CD4-positive, CD25-positive, alpha-beta regulatory T cell (primary cell): ENCODE data around the gene PSMF1. TPM values are rescaled to one million over a fixed set of nuclear protein-coding genes. Genes with fewer than 3 reads are reported as not detected.

Experiments
- ATAC-seq, 2 donors: fragments of 150-1000 bp; cut with Tn5 transposase; one replicate each; pipeline ENCODE4 v1.10.0; 2021; ENCODE audit warnings: low read depth in 2 of 2, moderate number of reproducible peaks in 2 of 2, moderate library complexity in 1 of 2
- DNase-seq, 3 donors: peaks; one replicate each; pipeline versions ENCODE4 v3.0.0 to v3.0.0-alpha.2; 2012 to 2022; ENCODE audit warnings: mixed read lengths in 1 of 3
- H3K27ac ChIP-seq: one replicate; pipeline ENCODE4 v1.7.0; 2013; ENCODE audit warnings: mild to moderate bottlenecking, low read length; ENCODE audit not compliant: insufficient read depth, poor library complexity, severe bottlenecking
- H3K27me3 ChIP-seq: one replicate; pipeline ENCODE4 v1.7.0; 2013; ENCODE audit warnings: low read length; ENCODE audit not compliant: control insufficient read depth, insufficient read depth
- H3K36me3 ChIP-seq: one replicate; pipeline ENCODE4 v1.7.0; 2013; ENCODE audit warnings: mild to moderate bottlenecking, low read length, moderate library complexity; ENCODE audit not compliant: control insufficient read depth, insufficient read depth
- H3K4me1 ChIP-seq: 2 replicates; pipeline ENCODE4 v1.7.0; 2013; ENCODE audit warnings: mild to moderate bottlenecking, low read length; ENCODE audit not compliant: insufficient read depth, control insufficient read depth, poor library complexity, severe bottlenecking
- H3K4me3 ChIP-seq: one replicate; pipeline ENCODE4 v1.7.0; 2013; ENCODE audit warnings: low read depth, mild to moderate bottlenecking, low read length, moderate library complexity
- H3K9me3 ChIP-seq, 2 experiments: 1 replicate in 1 of 2; 2 replicates in 1 of 2; pipeline ENCODE4 v1.7.0; 2013; ENCODE audit warnings: low read length in 2 of 2, mild to moderate bottlenecking in 1 of 2, moderate library complexity in 1 of 2; ENCODE audit not compliant: control insufficient read depth in 2 of 2
- H3K27ac Mint-ChIP-seq, 3 donors: one replicate each; pipeline ENCODE4 v1.8.0; 2020 to 2022; ENCODE audit warnings: mild to moderate bottlenecking in 3 of 3, mixed read lengths in 3 of 3, moderate library complexity in 2 of 3
- H3K27me3 Mint-ChIP-seq: one replicate; pipeline ENCODE4 v1.8.0; 2022; ENCODE audit warnings: mild to moderate bottlenecking, mixed read lengths
- H3K36me3 Mint-ChIP-seq: one replicate; pipeline ENCODE4 v1.8.0; 2020; ENCODE audit warnings: mixed read lengths
- H3K4me1 Mint-ChIP-seq, 4 donors: one replicate each; pipeline ENCODE4 v1.8.0; 2020 to 2022; ENCODE audit warnings: mixed read lengths in 4 of 4, mild to moderate bottlenecking in 1 of 4
- H3K4me3 Mint-ChIP-seq, 4 donors: one replicate each; pipeline ENCODE4 v1.8.0; 2020 to 2022; ENCODE audit warnings: mild to moderate bottlenecking in 4 of 4, mixed read lengths in 4 of 4, moderate library complexity in 3 of 4
- H3K9me3 Mint-ChIP-seq, 7 donors: one replicate each; pipeline ENCODE4 v1.8.0; 2020 to 2022; ENCODE audit warnings: mixed read lengths in 7 of 7, mild to moderate bottlenecking in 3 of 7, moderate library complexity in 2 of 7
- polyA plus RNA-seq, 4 donors: library from polyadenylated mRNA; unstranded; fragments of 300-500 nt; fragmentation: Illumina TruSeq; gene quantifications; one replicate each; pipeline ENCODE4 v1.2.3, GENCODE V29; 2021
- total RNA-seq: library from RNA; stranded (reverse); gene quantifications from one replicate; pipeline ENCODE4 v1.2.3, GENCODE V29; 2022

The PSMF1 gene
- total and polyA plus RNA-seq, 5 donors from 2014 or later = 114 to 202 (median 159) TPM

GRCh38 chr20:1174787-1175186 is 56.4 kb downstream of the PSMF1 start:
- peaks cover 0 to 3% (median 0%) of the 10 kb centered on the region in 4 donors for H3K4me1 Mint-ChIP-seq
- H3K9me3 Mint-ChIP-seq = peaks cover 0 to 1% (median 0%) of the 10 kb centered on the region in 7 donors
- Histone ChIP-seq H3K36me3 (peaks cover 29% of the 10 kb centered on the region), H3K27ac (no peak overlapping the region), H3K27me3 (no peaks in the 10 kb centered on the region), H3K4me1 (no peaks in the 10 kb centered on the region), H3K4me3 (no peak overlapping the region), H3K9me3 (no peaks in the 10 kb centered on the region)
- no peak overlapping the region for H3K4me3 Mint-ChIP-seq
- no peaks in the 10 kb centered on the region for H3K27me3 Mint-ChIP-seq
- DNase-seq = no peak
- no peak for ATAC-seq
- H3K36me3 Mint-ChIP-seq = peaks cover 58% of the 10 kb centered on the region
- H3K27ac Mint-ChIP-seq = no peak overlapping the region

GRCh38 chr20:1177680-1178079 is 59.3 kb downstream of the PSMF1 start:
- Mint-ChIP-seq H3K4me3 (no peak overlapping the region), H3K4me1 (peaks cover 0 to 6% (median 0%) of the 10 kb centered on the region in 4 donors), H3K9me3 (no peaks in the 10 kb centered on the region), H3K27me3 (peaks cover 10% of the 10 kb centered on the region), H3K27ac (no peak overlapping the region), H3K36me3 (peaks cover 40% of the 10 kb centered on the region)
- no peak overlapping the region for H3K4me3 ChIP-seq
- no peaks in the 10 kb centered on the region for H3K9me3 ChIP-seq
- ATAC-seq = no peak
- H3K27me3 ChIP-seq = no peaks in the 10 kb centered on the region
- no peak for DNase-seq
- H3K4me1 ChIP-seq = no peaks in the 10 kb centered on the region
- peaks cover 15% of the 10 kb centered on the region for H3K36me3 ChIP-seq
- no peak overlapping the region for H3K27ac ChIP-seq

GRCh38 chr20:1178103-1178502 is 59.7 kb downstream of the PSMF1 start:
- no peaks in the 10 kb centered on the region for H3K9me3 Mint-ChIP-seq
- H3K4me1 Mint-ChIP-seq = peaks cover 0 to 6% (median 0%) of the 10 kb centered on the region in 4 donors
- no peak overlapping the region for H3K4me3 Mint-ChIP-seq
- Histone ChIP-seq H3K27ac (no peak overlapping the region), H3K4me3 (no peak overlapping the region), H3K36me3 (peaks cover 13% of the 10 kb centered on the region), H3K9me3 (no peaks in the 10 kb centered on the region), H3K4me1 (no peaks in the 10 kb centered on the region), H3K27me3 (no peaks in the 10 kb centered on the region)
- ATAC-seq (no peak), DNase-seq (no peak)
- no peak overlapping the region for H3K27ac Mint-ChIP-seq
- peaks cover 11% of the 10 kb centered on the region for H3K27me3 Mint-ChIP-seq
- H3K36me3 Mint-ChIP-seq = peaks cover 36% of the 10 kb centered on the region

- Histone ChIP-seq H3K4me3 (no peak overlapping the region), H3K36me3 (peaks cover 13% of the 10 kb centered on the region), H3K27me3 (peaks cover 2% of the 10 kb centered on the region), H3K4me1 (no peaks in the 10 kb centered on the region), H3K9me3 (no peaks in the 10 kb centered on the region), H3K27ac (no peak overlapping the region)
- DNase-seq (no peak), ATAC-seq (no peak)
- H3K4me1 Mint-ChIP-seq = peaks cover 0 to 6% (median 1%) of the 10 kb centered on the region in 4 donors
- H3K36me3 Mint-ChIP-seq = peaks cover 31% of the 10 kb centered on the region
- peaks cover 16% of the 10 kb centered on the region for H3K27me3 Mint-ChIP-seq
- H3K4me3 Mint-ChIP-seq = no peak overlapping the region
- no peaks in the 10 kb centered on the region for H3K9me3 Mint-ChIP-seq
- no peak overlapping the region for H3K27ac Mint-ChIP-seq
Observed at GRCh38 chr20:1178623-1179022, 60.2 kb downstream of the PSMF1 start.

- Mint-ChIP-seq H3K4me3 (no peak overlapping the region), H3K4me1 (peaks cover 0 to 11% (median 9%) of the 10 kb centered on the region in 4 donors), H3K27ac (no peak overlapping the region), H3K27me3 (peaks cover 28% of the 10 kb centered on the region), H3K9me3 (no peaks in the 10 kb centered on the region), H3K36me3 (peaks cover 14% of the 10 kb centered on the region)
- no peak overlapping the region for H3K27ac ChIP-seq
- ATAC-seq (no peak), DNase-seq (no peak)
- no peaks in the 10 kb centered on the region for H3K9me3 ChIP-seq
- peaks cover 6% of the 10 kb centered on the region for H3K36me3 ChIP-seq
- peaks cover 8% of the 10 kb centered on the region for H3K27me3 ChIP-seq
- H3K4me3 ChIP-seq = no peak overlapping the region
- H3K4me1 ChIP-seq = peaks cover 9% of the 10 kb centered on the region
Observed at GRCh38 chr20:1180949-1181348, 62.5 kb downstream of the PSMF1 start.

- H3K27ac ChIP-seq = no peak overlapping the region
- ATAC-seq (no peak), DNase-seq (no peak)
- H3K9me3 Mint-ChIP-seq = no peaks in the 10 kb centered on the region
- H3K4me1 ChIP-seq = peaks cover 9% of the 10 kb centered on the region
- H3K36me3 ChIP-seq = no peaks in the 10 kb centered on the region
- H3K27me3 Mint-ChIP-seq = peaks cover 31% of the 10 kb centered on the region
- peaks cover 6% of the 10 kb centered on the region for H3K36me3 Mint-ChIP-seq
- peak overlapping the region in 2 of 4 donors; percentile 14 to 19 for H3K4me3 Mint-ChIP-seq
- H3K4me1 Mint-ChIP-seq = peaks cover 0 to 15% (median 9%) of the 10 kb centered on the region in 4 donors
- H3K4me3 ChIP-seq = no peak overlapping the region
- peaks cover 11% of the 10 kb centered on the region for H3K27me3 ChIP-seq
- no peak overlapping the region for H3K27ac Mint-ChIP-seq
- H3K9me3 ChIP-seq = no peaks in the 10 kb centered on the region
Observed at GRCh38 chr20:1182106-1182505, 63.7 kb downstream of the PSMF1 start.

GRCh38 chr20:1183153-1183552 is 64.8 kb downstream of the PSMF1 start:
- H3K27ac Mint-ChIP-seq = no peak overlapping the region
- H3K9me3 Mint-ChIP-seq = no peaks in the 10 kb centered on the region
- peaks cover 31% of the 10 kb centered on the region for H3K27me3 Mint-ChIP-seq
- peak overlapping the region in 2 of 4 donors; percentile 49 to 64 for H3K4me3 Mint-ChIP-seq
- Histone ChIP-seq H3K4me3 (no peak overlapping the region), H3K36me3 (no peaks in the 10 kb centered on the region), H3K9me3 (no peaks in the 10 kb centered on the region), H3K4me1 (peaks cover 9% of the 10 kb centered on the region), H3K27me3 (peaks cover 11% of the 10 kb centered on the region), H3K27ac (no peak overlapping the region)
- H3K4me1 Mint-ChIP-seq = peaks cover 0 to 15% (median 9%) of the 10 kb centered on the region in 4 donors
- no peak for DNase-seq
- ATAC-seq = no peak
- H3K36me3 Mint-ChIP-seq = no peaks in the 10 kb centered on the region

- H3K36me3 ChIP-seq = no peaks in the 10 kb centered on the region
- no peak for ATAC-seq
- Mint-ChIP-seq H3K27me3 (peaks cover 32% of the 10 kb centered on the region), H3K4me1 (peaks cover 0 to 15% (median 9%) of the 10 kb centered on the region in 4 donors), H3K4me3 (peak overlapping the region; percentile 49 to 75 (median 67)), H3K27ac (peak overlapping the region in 1 of 3 donors; percentile 79), H3K9me3 (no peaks in the 10 kb centered on the region), H3K36me3 (no peaks in the 10 kb centered on the region)
- H3K4me1 ChIP-seq = peaks cover 9% of the 10 kb centered on the region
- no peak for DNase-seq
- H3K27me3 ChIP-seq = peaks cover 11% of the 10 kb centered on the region
- H3K9me3 ChIP-seq = no peaks in the 10 kb centered on the region
- no peak overlapping the region for H3K27ac ChIP-seq
- H3K4me3 ChIP-seq = no peak overlapping the region
Observed at GRCh38 chr20:1184260-1184637, 65.8 kb downstream of the PSMF1 start.
